ENCODE data around the gene HES5. TPM values are rescaled to one million over a fixed set of nuclear protein-coding genes. Genes with fewer than 3 reads are reported as not detected.

HES5 gene
- total and polyA plus RNA-seq, 4 donors = 0.36 to 2.1 TPM; not detected in 2

DNA sequence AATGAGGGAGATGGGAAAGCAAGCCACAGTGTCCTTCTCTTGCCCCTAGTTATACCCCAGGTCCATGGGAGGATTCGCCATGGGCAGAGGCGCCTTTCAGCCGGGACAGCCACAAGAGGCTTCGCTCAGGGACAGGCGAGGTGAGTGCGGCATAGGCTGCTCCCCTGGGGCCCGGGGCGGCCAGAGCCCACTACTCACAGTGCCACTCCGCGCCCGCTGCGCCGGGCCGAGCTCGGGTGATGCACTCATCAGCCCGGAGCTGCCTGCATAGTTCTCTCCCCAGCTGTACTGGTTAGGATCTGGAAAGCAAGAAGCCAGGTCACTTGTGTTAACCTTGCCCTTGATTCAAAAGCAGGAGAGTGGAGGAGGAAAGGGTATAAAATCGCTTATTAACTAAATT, 12.1 kb downstream of the HES5 start:
- DNase-seq (no peak), ATAC-seq (ENCODE audit: low FRiP score) (no peak)
- WGBS, 2 donors = 94 to 95% methylated on average over 17 of the region's 17 CpGs
- Histone ChIP-seq H3K4me1 (ENCODE audit: control insufficient read depth in 1 of 2, insufficient read depth in 2 of 2, low read length in 2 of 2) (no peaks in the 10 kb centered on the region), H3K9me3 (ENCODE audit: control insufficient read depth, low read length) (no peaks in the 10 kb centered on the region), H3K36me3 (ENCODE audit: control insufficient read depth in 1 of 2, insufficient read depth in 2 of 2, low read length in 1 of 2) (peaks cover 0 to 32% of the 10 kb centered on the region in 2 donors), H3K27me3 (ENCODE audit: control insufficient read depth in 1 of 2, insufficient read depth in 2 of 2, low read length in 1 of 2) (no peaks in the 10 kb centered on the region), H3K4me3 (ENCODE audit: low read length in 2 of 2) (no peak overlapping the region), H3K27ac (ENCODE audit: low read depth in 1 of 2, low read length in 2 of 2) (no peak overlapping the region)
- intact Hi-C loops (cut with DNase I) = no loop called here

DNA sequence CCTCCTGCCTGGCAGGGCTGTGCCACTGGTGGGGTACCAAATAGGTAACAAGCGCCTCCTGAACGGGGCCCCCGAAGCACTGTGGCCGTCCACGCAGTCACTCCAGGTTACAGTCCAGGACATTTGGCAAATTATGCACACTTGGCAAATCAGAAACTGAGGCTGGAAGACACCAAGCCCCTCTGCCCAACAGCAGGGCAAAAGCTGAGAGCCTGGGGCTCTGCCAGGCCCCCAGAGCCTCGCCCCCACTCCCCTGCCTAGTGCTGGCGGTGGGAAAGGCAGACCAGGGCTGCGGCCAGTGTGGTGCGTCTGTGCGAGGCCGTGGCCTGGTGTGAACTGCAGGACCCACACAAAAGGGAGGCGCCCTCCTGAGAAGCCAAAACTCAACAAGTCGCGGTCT, 13.1 kb downstream of the HES5 start:
- Histone ChIP-seq H3K4me3 (ENCODE audit: low read length in 2 of 2) (no peak overlapping the region), H3K36me3 (ENCODE audit: control insufficient read depth in 1 of 2, insufficient read depth in 2 of 2, low read length in 1 of 2) (peaks cover 0 to 37% of the 10 kb centered on the region in 2 donors), H3K27me3 (ENCODE audit: control insufficient read depth in 1 of 2, insufficient read depth in 2 of 2, low read length in 1 of 2) (no peaks in the 10 kb centered on the region), H3K9me3 (ENCODE audit: control insufficient read depth, low read length) (no peaks in the 10 kb centered on the region), H3K4me1 (ENCODE audit: control insufficient read depth in 1 of 2, insufficient read depth in 2 of 2, low read length in 2 of 2) (no peaks in the 10 kb centered on the region), H3K27ac (ENCODE audit: low read depth in 1 of 2, low read length in 2 of 2) (no peak overlapping the region)
- WGBS, 2 donors = 92 to 94% methylated on average over 14 of the region's 14 CpGs
- DNase-seq (no peak), ATAC-seq (ENCODE audit: low FRiP score) (no peak)
- intact Hi-C loops (cut with DNase I) = no loop called here

DNA sequence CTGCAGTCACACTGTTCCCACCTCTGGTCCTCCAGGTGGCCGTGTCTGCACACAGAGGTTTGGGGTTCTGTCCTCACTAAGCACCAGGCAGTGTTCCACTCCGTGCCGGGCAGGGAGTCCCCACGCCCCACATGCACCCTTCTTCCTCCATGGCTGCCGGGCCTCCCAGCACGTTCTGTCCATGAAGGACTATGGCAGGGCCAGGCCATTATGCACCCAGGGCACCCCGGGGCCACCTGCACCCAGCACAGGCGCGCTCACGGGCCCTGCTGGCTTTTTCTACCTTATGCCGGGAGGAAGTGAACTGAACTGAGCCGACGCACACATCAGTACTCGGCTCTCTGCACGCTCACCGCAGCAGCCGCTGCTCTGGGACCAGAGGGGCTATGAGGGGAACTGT, 13.9 kb downstream of the HES5 start:
- intact Hi-C loops (cut with DNase I) = no loop called here
- Histone ChIP-seq H3K4me3 (ENCODE audit: low read length in 2 of 2) (no peak overlapping the region), H3K27me3 (ENCODE audit: control insufficient read depth in 1 of 2, insufficient read depth in 2 of 2, low read length in 1 of 2) (no peaks in the 10 kb centered on the region), H3K9me3 (ENCODE audit: control insufficient read depth, low read length) (no peaks in the 10 kb centered on the region), H3K27ac (ENCODE audit: low read depth in 1 of 2, low read length in 2 of 2) (no peak overlapping the region), H3K36me3 (ENCODE audit: control insufficient read depth in 1 of 2, insufficient read depth in 2 of 2, low read length in 1 of 2) (peaks cover 0 to 36% of the 10 kb centered on the region in 2 donors), H3K4me1 (ENCODE audit: control insufficient read depth in 1 of 2, insufficient read depth in 2 of 2, low read length in 2 of 2) (no peaks in the 10 kb centered on the region)
- ATAC-seq (ENCODE audit: low FRiP score) (no peak), DNase-seq (no peak)
- 95 to 96% methylated on average over 17 of the region's 17 CpGs for WGBS, 2 donors

DNA sequence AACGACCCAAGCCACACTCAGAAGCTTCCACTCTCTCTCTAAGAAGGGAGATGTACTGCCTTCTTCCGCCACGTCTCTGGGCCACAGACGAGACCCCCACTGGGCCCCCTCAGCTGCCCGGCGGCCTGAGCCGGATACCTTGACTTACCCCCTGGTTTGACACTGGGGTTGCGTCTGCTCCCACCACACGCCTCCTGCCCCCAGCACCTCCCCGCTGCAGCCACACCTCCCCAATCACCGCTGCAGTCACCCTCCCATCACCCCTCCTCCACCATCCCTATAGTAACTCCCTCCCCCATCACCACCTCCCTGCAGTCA, 14.3 kb downstream of the HES5 start:
- peaks cover 0 to 37% of the 10 kb centered on the region in 2 donors for H3K36me3 ChIP-seq (ENCODE audit: control insufficient read depth in 1 of 2, insufficient read depth in 2 of 2, low read length in 1 of 2)
- 93 to 94% methylated on average over 8 to 11 of the region's 11 CpGs for WGBS, 2 donors
- H3K9me3 ChIP-seq (ENCODE audit: control insufficient read depth, low read length) = no peaks in the 10 kb centered on the region
- no peak for ATAC-seq (ENCODE audit: low FRiP score)
- H3K4me3 ChIP-seq (ENCODE audit: low read length in 2 of 2) = no peak overlapping the region
- DNase-seq = no peak
- H3K27ac ChIP-seq (ENCODE audit: low read depth in 1 of 2, low read length in 2 of 2) = no peak overlapping the region
- intact Hi-C loops (cut with DNase I) = no loop called here
- no peaks in the 10 kb centered on the region for H3K27me3 ChIP-seq (ENCODE audit: control insufficient read depth in 1 of 2, insufficient read depth in 2 of 2, low read length in 1 of 2)
- H3K4me1 ChIP-seq (ENCODE audit: control insufficient read depth in 1 of 2, insufficient read depth in 2 of 2, low read length in 2 of 2) = no peaks in the 10 kb centered on the region

DNA sequence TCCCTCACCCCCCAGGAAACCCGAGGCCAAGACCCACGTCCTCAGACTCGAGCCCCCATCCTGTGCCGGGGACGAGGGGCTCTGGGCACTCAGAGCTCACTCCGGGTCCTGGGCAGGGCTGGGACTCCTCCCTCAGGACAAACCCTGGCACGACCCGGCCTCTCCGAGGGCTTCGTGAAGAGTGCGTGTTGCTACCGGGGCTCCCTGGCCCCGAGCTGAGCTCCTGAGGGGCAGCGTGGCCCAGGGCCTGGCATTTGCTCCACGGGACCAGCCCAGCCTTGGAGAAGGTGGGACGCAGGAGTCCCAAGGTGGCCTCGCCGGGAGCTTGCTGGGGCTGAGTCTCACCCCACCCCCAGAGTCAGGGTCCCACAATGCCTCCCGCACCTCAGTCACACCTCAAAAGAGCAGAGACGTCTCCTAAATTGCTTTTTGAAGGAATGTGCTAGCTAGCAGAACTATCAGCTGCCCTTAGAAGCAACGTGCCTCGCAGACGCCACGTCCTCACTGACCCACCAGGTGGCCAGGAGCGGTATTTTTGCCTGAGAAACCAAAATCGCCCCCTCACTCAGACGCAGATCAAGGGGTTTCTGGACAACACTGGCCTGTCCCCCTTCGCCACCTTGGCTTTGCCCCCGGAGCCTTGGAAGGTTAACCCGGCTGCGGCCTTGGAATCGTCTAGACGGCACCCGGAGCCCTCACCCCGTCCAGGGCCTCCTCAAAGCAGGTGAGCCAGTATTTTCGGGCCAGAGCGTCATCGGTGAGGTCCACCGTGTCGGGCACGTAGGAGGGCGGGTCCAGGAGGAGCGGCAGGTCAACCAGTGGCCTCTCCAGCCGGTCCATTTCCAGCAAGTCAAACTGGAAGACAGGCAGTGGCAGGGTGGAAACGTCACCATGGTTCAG, 14.9 kb downstream of the HES5 start:
- Histone ChIP-seq H3K4me3 (ENCODE audit: low read length in 2 of 2) (no peak overlapping the region), H3K27me3 (ENCODE audit: control insufficient read depth in 1 of 2, insufficient read depth in 2 of 2, low read length in 1 of 2) (no peaks in the 10 kb centered on the region), H3K27ac (ENCODE audit: low read depth in 1 of 2, low read length in 2 of 2) (no peak overlapping the region), H3K4me1 (ENCODE audit: control insufficient read depth in 1 of 2, insufficient read depth in 2 of 2, low read length in 2 of 2) (no peaks in the 10 kb centered on the region), H3K9me3 (ENCODE audit: control insufficient read depth, low read length) (no peaks in the 10 kb centered on the region), H3K36me3 (ENCODE audit: control insufficient read depth in 1 of 2, insufficient read depth in 2 of 2, low read length in 1 of 2) (peaks cover 0 to 38% of the 10 kb centered on the region in 2 donors)
- ATAC-seq (ENCODE audit: low FRiP score) (no peak), DNase-seq (no peak)
- 91 to 92% methylated on average over 45 of the region's 45 CpGs for WGBS, 2 donors
- intact Hi-C loops (cut with DNase I) = no loop called here

DNA sequence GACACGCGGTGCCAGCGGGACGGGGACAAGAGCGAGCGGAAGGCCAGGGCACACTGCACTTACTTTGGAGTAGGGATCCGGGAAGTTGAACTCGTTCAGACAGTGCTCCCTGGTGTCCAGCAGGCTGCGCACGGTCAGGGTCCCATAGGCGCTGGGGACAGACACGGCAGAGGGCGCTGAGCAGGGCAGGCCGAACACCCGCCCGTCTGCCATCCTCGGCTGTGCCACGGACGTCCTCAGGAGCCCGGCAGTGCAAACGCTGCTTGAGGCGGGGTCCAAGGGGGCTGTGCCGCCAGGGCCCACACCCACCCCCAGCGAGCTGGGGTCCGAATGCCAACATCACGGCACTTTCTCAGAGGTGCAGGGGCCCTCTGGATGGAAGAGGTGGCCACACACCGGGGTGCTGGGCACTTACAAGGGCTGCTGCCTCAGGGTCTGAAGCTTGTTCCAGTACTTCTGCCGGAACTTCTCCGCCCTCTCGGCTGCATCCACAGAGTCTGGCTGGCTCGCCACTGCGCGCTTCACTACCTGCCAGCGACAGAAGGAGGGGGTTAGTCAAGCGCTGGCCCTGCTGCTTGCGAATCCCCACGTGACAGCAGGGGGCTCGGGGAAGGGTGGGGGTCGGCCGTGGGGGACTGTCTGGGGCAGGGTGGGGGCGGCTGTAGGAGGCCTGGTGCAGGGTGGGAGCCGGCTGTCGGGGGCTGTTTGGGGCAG, 16.0 kb downstream of the HES5 start:
- no peak overlapping the region for H3K4me3 ChIP-seq (ENCODE audit: low read length in 2 of 2)
- H3K27me3 ChIP-seq (ENCODE audit: control insufficient read depth in 1 of 2, insufficient read depth in 2 of 2, low read length in 1 of 2) = no peaks in the 10 kb centered on the region
- WGBS, 2 donors = 93 to 94% methylated on average over 41 to 43 of the region's 43 CpGs
- no peak for DNase-seq
- H3K27ac ChIP-seq (ENCODE audit: low read depth in 1 of 2, low read length in 2 of 2) = no peak overlapping the region
- H3K9me3 ChIP-seq (ENCODE audit: control insufficient read depth, low read length) = no peaks in the 10 kb centered on the region
- intact Hi-C loops (cut with DNase I) = no loop called here
- H3K36me3 ChIP-seq (ENCODE audit: control insufficient read depth in 1 of 2, insufficient read depth in 2 of 2, low read length in 1 of 2) = peaks cover 0 to 43% of the 10 kb centered on the region in 2 donors
- H3K4me1 ChIP-seq (ENCODE audit: control insufficient read depth in 1 of 2, insufficient read depth in 2 of 2, low read length in 2 of 2) = no peaks in the 10 kb centered on the region
- ATAC-seq (ENCODE audit: low FRiP score) = no peak

DNA sequence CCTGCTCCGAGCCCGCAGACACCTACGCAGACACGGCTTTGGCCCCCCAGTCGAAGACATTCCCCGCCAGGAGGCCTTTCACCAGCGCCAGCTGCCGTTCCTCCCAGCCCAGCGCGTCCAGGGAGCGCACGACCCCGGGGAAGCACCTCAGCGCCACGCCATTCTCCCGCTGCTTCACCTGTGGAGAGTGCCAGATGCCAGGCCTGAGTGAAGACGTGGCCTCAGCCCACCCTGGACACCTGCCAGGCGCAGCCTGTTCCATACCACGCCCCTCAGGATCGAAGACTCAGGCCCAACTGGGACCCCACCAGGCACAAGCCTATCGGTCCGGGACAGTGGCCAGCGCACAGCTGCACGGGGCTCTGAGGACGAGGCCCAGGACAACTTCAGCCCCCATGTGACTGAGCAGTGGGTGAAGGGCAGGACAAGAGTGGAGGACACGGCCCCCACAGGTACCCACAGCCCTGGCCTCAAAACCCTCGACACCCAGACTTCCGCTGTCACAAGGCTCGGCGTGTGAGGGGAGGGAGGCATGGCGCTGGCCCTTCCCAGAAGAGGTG, 17.1 kb downstream of the HES5 start:
- Histone ChIP-seq H3K4me3 (ENCODE audit: low read length in 2 of 2) (no peak overlapping the region), H3K9me3 (ENCODE audit: control insufficient read depth, low read length) (no peaks in the 10 kb centered on the region), H3K4me1 (ENCODE audit: control insufficient read depth in 1 of 2, insufficient read depth in 2 of 2, low read length in 2 of 2) (no peaks in the 10 kb centered on the region), H3K27me3 (ENCODE audit: control insufficient read depth in 1 of 2, insufficient read depth in 2 of 2, low read length in 1 of 2) (no peaks in the 10 kb centered on the region), H3K27ac (ENCODE audit: low read depth in 1 of 2, low read length in 2 of 2) (no peak overlapping the region), H3K36me3 (ENCODE audit: control insufficient read depth in 1 of 2, insufficient read depth in 2 of 2, low read length in 1 of 2) (peaks cover 0 to 33% of the 10 kb centered on the region in 2 donors)
- ATAC-seq (ENCODE audit: low FRiP score) (no peak), DNase-seq (no peak)
- intact Hi-C loops (cut with DNase I) = no loop called here
- whole genome bisulfite sequencing, 2 donors = 91 to 93% methylated on average over 30 to 31 of the region's 31 CpGs

DNA sequence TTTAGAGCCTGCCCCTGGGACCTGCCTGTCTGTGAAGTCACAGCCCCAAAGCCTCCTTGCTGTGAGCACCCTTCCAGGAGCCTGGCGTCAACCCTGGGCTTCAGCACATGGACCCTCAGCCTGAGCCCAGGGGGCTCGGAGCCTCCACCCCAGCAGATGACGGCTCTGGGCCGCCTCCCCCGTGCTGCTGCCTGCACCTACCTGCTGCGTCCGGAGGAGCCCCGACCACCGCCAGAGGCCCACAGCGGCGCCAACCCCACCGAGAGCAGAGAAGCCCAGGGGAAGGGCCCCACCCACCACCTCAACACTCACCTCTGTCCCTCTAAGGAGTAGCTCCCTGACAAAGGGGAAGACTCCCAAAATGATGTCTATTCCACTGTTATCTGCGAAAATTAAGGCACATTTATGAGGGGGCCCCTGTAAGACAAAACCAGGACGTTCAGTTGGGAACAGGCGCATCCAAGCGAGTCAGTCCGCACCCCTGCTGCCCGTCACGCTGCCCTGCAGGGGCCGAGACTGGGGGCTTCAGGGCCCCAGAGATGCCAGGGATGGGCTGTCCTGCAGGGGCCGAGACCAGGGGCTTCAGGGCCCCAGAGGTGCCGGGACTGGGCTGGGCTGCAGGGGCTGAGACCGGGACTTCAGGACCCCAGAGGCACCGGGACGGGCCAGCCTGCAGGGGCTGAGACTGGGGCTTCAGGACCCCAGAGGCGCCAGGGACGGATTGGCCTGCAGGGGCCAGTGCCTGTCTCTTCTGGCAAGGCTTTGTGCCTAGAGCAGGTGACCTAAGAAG, 19.5 kb downstream of the HES5 start:
- no peak for DNase-seq
- Histone ChIP-seq H3K4me3 (ENCODE audit: low read length in 2 of 2) (no peak overlapping the region), H3K27me3 (ENCODE audit: control insufficient read depth in 1 of 2, insufficient read depth in 2 of 2, low read length in 1 of 2) (no peaks in the 10 kb centered on the region), H3K36me3 (ENCODE audit: control insufficient read depth in 1 of 2, insufficient read depth in 2 of 2, low read length in 1 of 2) (peaks cover 0 to 23% of the 10 kb centered on the region in 2 donors), H3K9me3 (ENCODE audit: control insufficient read depth, low read length) (no peaks in the 10 kb centered on the region), H3K4me1 (ENCODE audit: control insufficient read depth in 1 of 2, insufficient read depth in 2 of 2, low read length in 2 of 2) (no peaks in the 10 kb centered on the region), H3K27ac (ENCODE audit: low read depth in 1 of 2, low read length in 2 of 2) (no peak overlapping the region)
- ATAC-seq (ENCODE audit: low FRiP score) = no peak
- 94 to 95% methylated on average over 27 of the region's 27 CpGs for WGBS, 2 donors
- intact Hi-C loops (cut with DNase I) = no loop called here
